SK-N-SH (cell line): ENCODE data around the gene ZNF548. TPM values are rescaled to one million over a fixed set of nuclear protein-coding genes. Genes with fewer than 3 reads are reported as not detected.

Experiments
- CTCF ChIA-PET: fragments of 300-600, 350-600 bp; formaldehyde crosslinking; extraction: SDS; loops from one replicate; lab custom pipeline; 2021; lab: Yijun Ruan, JAX
- POLR2A ChIA-PET: fragments of 350-600 bp; sonication (Branson Sonifier 250); formaldehyde crosslinking; extraction: SDS; loops from one replicate; lab custom pipeline; 2020; ENCODE audit warnings: antibody characterized with exemption, inconsistent platforms; lab: Yijun Ruan, JAX
- DNase-seq: peaks from one replicate; pipeline ENCODE4 v3.0.0; 2012
- H2AFZ ChIP-seq: fragments of 200-600 bp; sonication (generic); 2 replicates; pipeline ENCODE4 v1.8.1; 2016; ENCODE audit warnings: antibody characterized with exemption, mild to moderate bottlenecking, low read depth
- H3F3A ChIP-seq: fragments of 200-600 bp; sonication (generic); replicated peaks from 2 replicates; pipeline ENCODE3; 2016; ENCODE audit warnings: antibody characterized with exemption, mild to moderate bottlenecking; ENCODE audit not compliant: insufficient read depth
- H3K27ac ChIP-seq, 2 experiments: fragments of 200-500 bp in 1 of 2; fragments of 200-600 bp in 1 of 2; sonication (Bioruptor generic) in 1 of 2; sonication (generic), shearing (Covaris generic) in 1 of 2; 2 replicates each; pipeline versions ENCODE4 v1.5.1 to v1.6.1; 2014 to 2016; ENCODE audit warnings: low read depth in 2 of 2, inconsistent platforms in 1 of 2, low read length in 1 of 2, mild to moderate bottlenecking in 1 of 2, mixed read lengths in 1 of 2
- H3K27me3 ChIP-seq: fragments of 200-600 bp; sonication (generic), shearing (Covaris generic); 2 replicates; pipeline ENCODE4 v1.6.1; 2016; ENCODE audit warnings: mixed run types; ENCODE audit not compliant: insufficient read depth
- H3K36me3 ChIP-seq, 2 experiments: fragments of 200-500 bp in 1 of 2; fragments of 200-600 bp in 1 of 2; sonication (Bioruptor generic) in 1 of 2; sonication (generic) in 1 of 2; replicated peaks in 1 of 2; 2 replicates each; pipeline versions ENCODE3 to v1.5.1; 2014 to 2016; ENCODE audit warnings: low read length in 1 of 2, mild to moderate bottlenecking in 1 of 2; ENCODE audit not compliant: insufficient read depth in 2 of 2, control insufficient read depth in 1 of 2
- H3K4me1 ChIP-seq, 2 experiments: fragments of 200-500 bp in 1 of 2; fragments of 200-600 bp in 1 of 2; sonication (Bioruptor generic) in 1 of 2; sonication (generic), shearing (Covaris generic) in 1 of 2; 2 replicates each; pipeline versions ENCODE4 v1.5.1 to v1.6.1; 2014 to 2016; ENCODE audit warnings: low read depth in 1 of 2, low read length in 1 of 2, mixed run types in 1 of 2; ENCODE audit not compliant: insufficient read depth in 2 of 2, control insufficient read depth in 1 of 2
- H3K4me2 ChIP-seq: fragments of 200-600 bp; sonication (generic), shearing (Covaris generic); 2 replicates; pipeline ENCODE4 v1.6.1; 2017; ENCODE audit warnings: mixed run types
- H3K4me3 ChIP-seq, 2 experiments: fragments of 200-500 bp in 1 of 2; fragments of 200-600 bp in 1 of 2; sonication (Bioruptor generic) in 1 of 2; sonication (generic), shearing (Covaris generic) in 1 of 2; 2 replicates each; pipeline versions ENCODE4 v1.5.1 to v1.8.1; 2014 to 2016; ENCODE audit warnings: low read depth in 2 of 2, inconsistent platforms in 1 of 2, low read length in 1 of 2, mild to moderate bottlenecking in 1 of 2, mixed read lengths in 1 of 2, moderate library complexity in 1 of 2
- H3K79me2 ChIP-seq: fragments of 200-600 bp; sonication (generic); 2 replicates; pipeline ENCODE4 v1.8.1; 2017; ENCODE audit warnings: mild to moderate bottlenecking; ENCODE audit not compliant: insufficient read depth
- H3K9ac ChIP-seq: fragments of 200-600 bp; sonication (generic); 2 replicates; pipeline ENCODE4 v1.6.1; 2017; ENCODE audit warnings: mixed run types
- H3K9me2 ChIP-seq: fragments of 200-600 bp; sonication (generic); 2 replicates; pipeline ENCODE4 v1.6.1; 2017; ENCODE audit warnings: mixed run types
- H3K9me3 ChIP-seq: fragments of 200-600 bp; sonication (generic); 2 replicates; pipeline ENCODE4 v1.6.1; 2017; ENCODE audit warnings: mixed run types, mild to moderate bottlenecking, moderate library complexity
- H4K20me1 ChIP-seq: fragments of 200-600 bp; sonication (generic); 2 replicates; pipeline ENCODE4 v1.6.1; 2017; ENCODE audit warnings: mild to moderate bottlenecking, mixed run types; ENCODE audit not compliant: insufficient read depth
- ELF1 ChIP-seq: IDR thresholded peaks from 2 replicates; pipeline ENCODE4 v1.4.0; 2012
- EP300 ChIP-seq, 2 experiments: IDR thresholded peaks; 2 replicates each; pipeline versions ENCODE4 v1.4.0 to v1.6.1; 2012; ENCODE audit warnings: borderline replicate concordance in 1 of 2, low read depth in 1 of 2, low read length in 1 of 2
- FOXM1 ChIP-seq: IDR thresholded peaks from 2 replicates; pipeline ENCODE4 v1.4.0; 2012; ENCODE audit warnings: low read depth, mild to moderate bottlenecking
- MXI1 ChIP-seq: IDR thresholded peaks from 2 replicates; pipeline ENCODE4 v1.6.1; 2012; ENCODE audit warnings: mild to moderate bottlenecking, low read depth, low read length, improper control_type of control experiment
- NFIC ChIP-seq: IDR thresholded peaks from 2 replicates; pipeline ENCODE4 v1.4.0; 2012; ENCODE audit warnings: borderline replicate concordance
- POLR2AphosphoS5 ChIP-seq: IDR thresholded peaks from 2 replicates; pipeline ENCODE4 v1.6.1; 2012; ENCODE audit warnings: low read depth, low read length
- RFX5 ChIP-seq: IDR thresholded peaks from 2 replicates; pipeline ENCODE4 v1.6.1; 2012; ENCODE audit warnings: mild to moderate bottlenecking, improper control_type of control experiment, low read length
- RXRA ChIP-seq: IDR thresholded peaks from 2 replicates; pipeline ENCODE4 v1.4.0; 2012; ENCODE audit warnings: low read depth, mild to moderate bottlenecking, borderline replicate concordance
- SIN3A ChIP-seq: IDR thresholded peaks from 2 replicates; pipeline ENCODE4 v1.6.1; 2012; ENCODE audit warnings: low read depth, mild to moderate bottlenecking, low read length, moderate library complexity, borderline replicate concordance
- SMC3 ChIP-seq: IDR thresholded peaks from 2 replicates; pipeline ENCODE4 v1.6.1; 2012; ENCODE audit warnings: low read depth, low read length, improper control_type of control experiment
- TAF1 ChIP-seq: IDR thresholded peaks from 2 replicates; pipeline ENCODE4 v1.6.1; 2012; ENCODE audit warnings: low read depth, mild to moderate bottlenecking, low read length, moderate library complexity, borderline replicate concordance
- TEAD4 ChIP-seq: IDR thresholded peaks from 2 replicates; pipeline ENCODE4 v1.4.0; 2012; ENCODE audit warnings: mild to moderate bottlenecking, borderline replicate concordance; ENCODE audit not compliant: insufficient read depth
- YY1 ChIP-seq: IDR thresholded peaks from 2 replicates; pipeline ENCODE4 v1.4.0; 2012; ENCODE audit warnings: low read depth, mild to moderate bottlenecking
- WGBS: methylation state at CpG from one replicate; pipeline ENCODE4 v1.1.6; 2017; ENCODE audit warnings: low lambda C conversion rate; 5-methylcytosine and 5-hydroxymethylcytosine counted together
- polyA plus RNA-seq, 3 experiments: library from polyadenylated mRNA; depleted of rRNA; stranded (reverse); fragments of >200 nt; gene quantifications; 2 replicates each; pipeline ENCODE4 v1.2.3, GENCODE V29; 2012
- TF ChIP-seq, protein P1 (sequence below): IDR thresholded peaks from 2 replicates; pipeline ENCODE4 v1.6.1; 2012; ENCODE audit warnings: mild to moderate bottlenecking, low read depth, low read length, moderate library complexity
- TF ChIP-seq, protein P2 (sequence below): fragments of 200-600 bp; sonication (generic); IDR thresholded peaks from 2 replicates; pipeline ENCODE4 v1.6.1; 2017; ENCODE audit warnings: antibody characterized with exemption, mild to moderate bottlenecking, moderate library complexity
- TF ChIP-seq, protein P3 (sequence below): IDR thresholded peaks from 2 replicates; pipeline ENCODE4; 2012
- TF ChIP-seq, protein P4 (sequence below): IDR thresholded peaks from 2 replicates; pipeline ENCODE4 v1.4.0; 2012; ENCODE audit warnings: low read depth, borderline replicate concordance
- TF ChIP-seq, protein P5 (sequence below): IDR thresholded peaks from 2 replicates; pipeline ENCODE4 v1.4.0; 2012; ENCODE audit warnings: low read depth

The ZNF548 gene
- polyA plus RNA-seq, 1 of the 3 experiments (the other 2 are of a cell fraction): 6.8 TPM

DNA sequence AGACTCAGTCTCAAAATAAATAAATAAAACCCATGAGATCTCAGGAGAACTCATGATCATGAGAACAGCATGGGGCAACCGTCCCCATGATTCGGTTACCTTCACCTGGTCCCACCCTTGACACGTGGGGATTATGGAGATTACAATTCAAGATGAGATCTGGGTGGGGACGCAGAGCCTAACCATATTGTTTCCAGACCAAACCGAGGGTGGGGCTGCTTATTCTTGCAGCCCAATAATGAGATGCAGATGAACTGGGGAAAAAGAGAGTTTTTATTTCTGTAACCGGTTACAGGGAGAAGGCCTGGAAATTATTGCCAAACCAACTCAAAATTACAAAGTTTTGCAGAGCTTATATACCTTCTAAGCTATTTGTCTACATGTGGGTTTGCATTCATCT, 13.5 kb upstream of the ZNF548 start:
- Histone ChIP-seq H3K4me3 (no peak overlapping the region), H3K9me3 (no peaks in the 10 kb centered on the region; the same call in 1 of the 2 replicates), H4K20me1 (no peaks in the 10 kb centered on the region), H3K9me2 (no peaks in the 10 kb centered on the region), H3K27ac (no peak overlapping the region), H3K36me3 (peaks cover 33 to 34% of the 10 kb centered on the region in 2 experiments), H3F3A (no peaks in the 10 kb centered on the region), H3K9ac (no peak overlapping the region), H3K27me3 (no peaks in the 10 kb centered on the region), H3K79me2 (no peaks in the 10 kb centered on the region), H3K4me2 (no peak overlapping the region), H3K4me1 (no peaks in the 10 kb centered on the region), H2AFZ (no peak overlapping the region)
- WGBS: 96% methylated on average over 6 of the region's 6 CpGs
- ChIA-PET POLR2A (no interaction called here), CTCF (no interaction called here)
- TF ChIP-seq RFX5 (no peak), SIN3A (no peak), YY1 (no peak), TEAD4 (no peak), RXRA (no peak), NFIC (no peak), MXI1 (no peak), EP300 (IDR thresholded peaks at IDR 0.05; ENCODE audit: borderline replicate concordance in 1 of 2, low read depth in 1 of 2, low read length in 1 of 2) (no peak), ELF1 (no peak), TAF1 (no peak), POLR2AphosphoS5 (no peak), FOXM1 (no peak), SMC3 (no peak)
- TF ChIP-seq, protein P1, sequence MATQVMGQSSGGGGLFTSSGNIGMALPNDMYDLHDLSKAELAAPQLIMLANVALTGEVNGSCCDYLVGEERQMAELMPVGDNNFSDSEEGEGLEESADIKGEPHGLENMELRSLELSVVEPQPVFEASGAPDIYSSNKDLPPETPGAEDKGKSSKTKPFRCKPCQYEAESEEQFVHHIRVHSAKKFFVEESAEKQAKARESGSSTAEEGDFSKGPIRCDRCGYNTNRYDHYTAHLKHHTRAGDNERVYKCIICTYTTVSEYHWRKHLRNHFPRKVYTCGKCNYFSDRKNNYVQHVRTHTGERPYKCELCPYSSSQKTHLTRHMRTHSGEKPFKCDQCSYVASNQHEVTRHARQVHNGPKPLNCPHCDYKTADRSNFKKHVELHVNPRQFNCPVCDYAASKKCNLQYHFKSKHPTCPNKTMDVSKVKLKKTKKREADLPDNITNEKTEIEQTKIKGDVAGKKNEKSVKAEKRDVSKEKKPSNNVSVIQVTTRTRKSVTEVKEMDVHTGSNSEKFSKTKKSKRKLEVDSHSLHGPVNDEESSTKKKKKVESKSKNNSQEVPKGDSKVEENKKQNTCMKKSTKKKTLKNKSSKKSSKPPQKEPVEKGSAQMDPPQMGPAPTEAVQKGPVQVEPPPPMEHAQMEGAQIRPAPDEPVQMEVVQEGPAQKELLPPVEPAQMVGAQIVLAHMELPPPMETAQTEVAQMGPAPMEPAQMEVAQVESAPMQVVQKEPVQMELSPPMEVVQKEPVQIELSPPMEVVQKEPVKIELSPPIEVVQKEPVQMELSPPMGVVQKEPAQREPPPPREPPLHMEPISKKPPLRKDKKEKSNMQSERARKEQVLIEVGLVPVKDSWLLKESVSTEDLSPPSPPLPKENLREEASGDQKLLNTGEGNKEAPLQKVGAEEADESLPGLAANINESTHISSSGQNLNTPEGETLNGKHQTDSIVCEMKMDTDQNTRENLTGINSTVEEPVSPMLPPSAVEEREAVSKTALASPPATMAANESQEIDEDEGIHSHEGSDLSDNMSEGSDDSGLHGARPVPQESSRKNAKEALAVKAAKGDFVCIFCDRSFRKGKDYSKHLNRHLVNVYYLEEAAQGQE: no peak
- TF ChIP-seq, protein P2, sequence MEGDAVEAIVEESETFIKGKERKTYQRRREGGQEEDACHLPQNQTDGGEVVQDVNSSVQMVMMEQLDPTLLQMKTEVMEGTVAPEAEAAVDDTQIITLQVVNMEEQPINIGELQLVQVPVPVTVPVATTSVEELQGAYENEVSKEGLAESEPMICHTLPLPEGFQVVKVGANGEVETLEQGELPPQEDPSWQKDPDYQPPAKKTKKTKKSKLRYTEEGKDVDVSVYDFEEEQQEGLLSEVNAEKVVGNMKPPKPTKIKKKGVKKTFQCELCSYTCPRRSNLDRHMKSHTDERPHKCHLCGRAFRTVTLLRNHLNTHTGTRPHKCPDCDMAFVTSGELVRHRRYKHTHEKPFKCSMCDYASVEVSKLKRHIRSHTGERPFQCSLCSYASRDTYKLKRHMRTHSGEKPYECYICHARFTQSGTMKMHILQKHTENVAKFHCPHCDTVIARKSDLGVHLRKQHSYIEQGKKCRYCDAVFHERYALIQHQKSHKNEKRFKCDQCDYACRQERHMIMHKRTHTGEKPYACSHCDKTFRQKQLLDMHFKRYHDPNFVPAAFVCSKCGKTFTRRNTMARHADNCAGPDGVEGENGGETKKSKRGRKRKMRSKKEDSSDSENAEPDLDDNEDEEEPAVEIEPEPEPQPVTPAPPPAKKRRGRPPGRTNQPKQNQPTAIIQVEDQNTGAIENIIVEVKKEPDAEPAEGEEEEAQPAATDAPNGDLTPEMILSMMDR: no peak
- TF ChIP-seq, protein P3, sequence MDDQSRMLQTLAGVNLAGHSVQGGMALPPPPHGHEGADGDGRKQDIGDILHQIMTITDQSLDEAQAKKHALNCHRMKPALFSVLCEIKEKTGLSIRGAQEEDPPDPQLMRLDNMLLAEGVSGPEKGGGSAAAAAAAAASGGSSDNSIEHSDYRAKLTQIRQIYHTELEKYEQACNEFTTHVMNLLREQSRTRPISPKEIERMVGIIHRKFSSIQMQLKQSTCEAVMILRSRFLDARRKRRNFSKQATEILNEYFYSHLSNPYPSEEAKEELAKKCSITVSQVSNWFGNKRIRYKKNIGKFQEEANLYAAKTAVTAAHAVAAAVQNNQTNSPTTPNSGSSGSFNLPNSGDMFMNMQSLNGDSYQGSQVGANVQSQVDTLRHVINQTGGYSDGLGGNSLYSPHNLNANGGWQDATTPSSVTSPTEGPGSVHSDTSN: no peak
- TF ChIP-seq, protein P4, sequence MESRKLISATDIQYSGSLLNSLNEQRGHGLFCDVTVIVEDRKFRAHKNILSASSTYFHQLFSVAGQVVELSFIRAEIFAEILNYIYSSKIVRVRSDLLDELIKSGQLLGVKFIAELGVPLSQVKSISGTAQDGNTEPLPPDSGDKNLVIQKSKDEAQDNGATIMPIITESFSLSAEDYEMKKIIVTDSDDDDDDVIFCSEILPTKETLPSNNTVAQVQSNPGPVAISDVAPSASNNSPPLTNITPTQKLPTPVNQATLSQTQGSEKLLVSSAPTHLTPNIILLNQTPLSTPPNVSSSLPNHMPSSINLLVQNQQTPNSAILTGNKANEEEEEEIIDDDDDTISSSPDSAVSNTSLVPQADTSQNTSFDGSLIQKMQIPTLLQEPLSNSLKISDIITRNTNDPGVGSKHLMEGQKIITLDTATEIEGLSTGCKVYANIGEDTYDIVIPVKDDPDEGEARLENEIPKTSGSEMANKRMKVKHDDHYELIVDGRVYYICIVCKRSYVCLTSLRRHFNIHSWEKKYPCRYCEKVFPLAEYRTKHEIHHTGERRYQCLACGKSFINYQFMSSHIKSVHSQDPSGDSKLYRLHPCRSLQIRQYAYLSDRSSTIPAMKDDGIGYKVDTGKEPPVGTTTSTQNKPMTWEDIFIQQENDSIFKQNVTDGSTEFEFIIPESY: no peak
- TF ChIP-seq, protein P5, sequence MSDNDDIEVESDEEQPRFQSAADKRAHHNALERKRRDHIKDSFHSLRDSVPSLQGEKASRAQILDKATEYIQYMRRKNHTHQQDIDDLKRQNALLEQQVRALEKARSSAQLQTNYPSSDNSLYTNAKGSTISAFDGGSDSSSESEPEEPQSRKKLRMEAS: no peak
- no peak for DNase-seq
